Keratinocyte (primary cell): ENCODE data around the gene PAQR5. TPM values are rescaled to one million over a fixed set of nuclear protein-coding genes. Genes with fewer than 3 reads are reported as not detected.

Source experiments
- DNase-seq: peaks from one replicate; pipeline ENCODE4 v3.0.0-alpha.2; 2011; ENCODE audit warnings: low read depth, missing footprints, low spot score
- FAIRE-seq: peaks from 2 replicates; lab custom pipeline; 2011; peaks lifted over from hg19 to GRCh38; lab: Jason Lieb, UNC
- H2AFZ ChIP-seq: 2 replicates; pipeline ENCODE4 v1.6.0; 2012; ENCODE audit warnings: low read length, control low read depth, inconsistent platforms; ENCODE audit not compliant: control insufficient read depth
- H3K27ac ChIP-seq: 2 replicates; pipeline ENCODE4 v1.5.1; 2011; ENCODE audit warnings: low read length; ENCODE audit not compliant: control insufficient read depth, insufficient read depth
- H3K27me3 ChIP-seq: 3 replicates; pipeline ENCODE4 v1.6.0; 2011; ENCODE audit warnings: low read length; ENCODE audit not compliant: control insufficient read depth, insufficient read depth; ENCODE audit errors: extremely low read depth
- H3K36me3 ChIP-seq, 2 experiments: 2 replicates in 1 of 2; 3 replicates in 1 of 2; pipeline ENCODE4 v1.5.1; 2011; ENCODE audit warnings: low read length in 2 of 2, mild to moderate bottlenecking in 1 of 2; ENCODE audit not compliant: control insufficient read depth in 2 of 2, insufficient read depth in 2 of 2; ENCODE audit errors: extremely low read depth in 1 of 2
- H3K4me1 ChIP-seq: 3 replicates; pipeline ENCODE4 v1.5.1; 2011; ENCODE audit warnings: low read length; ENCODE audit not compliant: control insufficient read depth, insufficient read depth; ENCODE audit errors: extremely low read depth
- H3K4me2 ChIP-seq: 3 replicates; pipeline ENCODE4 v1.6.0; 2011; ENCODE audit warnings: low read depth, low read length; ENCODE audit not compliant: control insufficient read depth, insufficient read depth; ENCODE audit errors: extremely low read depth
- H3K4me3 ChIP-seq, 3 experiments: fragments of 200-600 bp in 1 of 3; sonication (generic) in 1 of 3; 2 replicates in 2 of 3; 3 replicates in 1 of 3; pipeline ENCODE4 v1.5.1; 2011 to 2016; ENCODE audit warnings: low read length in 3 of 3, mild to moderate bottlenecking in 3 of 3, control low read depth in 2 of 3, inconsistent platforms in 1 of 3, low read depth in 1 of 3, mixed read lengths in 1 of 3, mixed run types in 1 of 3, moderate library complexity in 1 of 3; ENCODE audit not compliant: control insufficient read depth in 2 of 3, insufficient read depth in 2 of 3; ENCODE audit errors: extremely low read depth in 1 of 3
- H3K79me2 ChIP-seq: 2 replicates; pipeline ENCODE4 v1.6.0; 2012; ENCODE audit warnings: low read length; ENCODE audit not compliant: control insufficient read depth, insufficient read depth
- H3K9ac ChIP-seq: 3 replicates; pipeline ENCODE4 v1.6.0; 2011; ENCODE audit warnings: low read length; ENCODE audit not compliant: control insufficient read depth, insufficient read depth; ENCODE audit errors: extremely low read depth
- H3K9me1 ChIP-seq: 3 replicates; pipeline ENCODE4 v1.6.0; 2011; ENCODE audit warnings: low read length; ENCODE audit not compliant: control insufficient read depth, insufficient read depth; ENCODE audit errors: extremely low read depth
- H3K9me3 ChIP-seq: 2 replicates; pipeline ENCODE4 v1.5.1; 2012; ENCODE audit warnings: low read depth, low read length; ENCODE audit not compliant: control insufficient read depth
- H4K20me1 ChIP-seq: 3 replicates; pipeline ENCODE4 v1.6.0; 2011; ENCODE audit warnings: low read length; ENCODE audit not compliant: control insufficient read depth, insufficient read depth; ENCODE audit errors: extremely low read depth
- EZH2 ChIP-seq: IDR thresholded peaks from one replicate; pipeline ENCODE4 v1.6.1; 2012; ENCODE audit warnings: inconsistent platforms, mild to moderate bottlenecking, low read length, moderate library complexity
- dilution Hi-C: fragments of 300-500 bp; cut with MboI; formaldehyde crosslinking; loops from one replicate; pipeline ENCODE4 v1.7.0; 2020; ENCODE audit warnings: low sequenced_read_pairs; ENCODE audit not compliant: extremely low pct_ligation_motif_present
- polyA plus RNA-seq, 5 experiments: library from polyadenylated mRNA; depleted of rRNA in 3 of 5; stranded (reverse) in 3 of 5; stranded (forward) in 1 of 5; unstranded in 1 of 5; fragments of >200 nt; gene quantifications; 1 replicate in 1 of 5; 2 replicates in 3 of 5; 3 replicates in 1 of 5; pipeline versions ENCODE4 v1.2.1 to v1.2.3, GENCODE V29; 2011 to 2012; ENCODE audit warnings: missing spikeins in 2 of 5, low read depth in 1 of 5, low replicate concordance in 1 of 5
- TF ChIP-seq, protein P1 (sequence below), 3 experiments: IDR thresholded peaks in 1 of 3; conservative IDR thresholded peaks in 1 of 3; optimal IDR thresholded peaks in 1 of 3; 2 replicates in 2 of 3; 3 replicates in 1 of 3; pipeline versions ENCODE3 to v1.5.1; 2011; ENCODE audit warnings: low read length in 3 of 3, mild to moderate bottlenecking in 3 of 3, moderate library complexity in 2 of 3, control low read depth in 1 of 3, inconsistent platforms in 1 of 3; ENCODE audit not compliant: insufficient read depth in 2 of 3; ENCODE audit errors: extremely low read depth in 1 of 3

Gene PAQR5
- polyA plus RNA-seq, 1 donor (not counting 4 experiments of a cell fraction or from before 2014, with no cell fraction given) = 0.30 TPM

DNA sequence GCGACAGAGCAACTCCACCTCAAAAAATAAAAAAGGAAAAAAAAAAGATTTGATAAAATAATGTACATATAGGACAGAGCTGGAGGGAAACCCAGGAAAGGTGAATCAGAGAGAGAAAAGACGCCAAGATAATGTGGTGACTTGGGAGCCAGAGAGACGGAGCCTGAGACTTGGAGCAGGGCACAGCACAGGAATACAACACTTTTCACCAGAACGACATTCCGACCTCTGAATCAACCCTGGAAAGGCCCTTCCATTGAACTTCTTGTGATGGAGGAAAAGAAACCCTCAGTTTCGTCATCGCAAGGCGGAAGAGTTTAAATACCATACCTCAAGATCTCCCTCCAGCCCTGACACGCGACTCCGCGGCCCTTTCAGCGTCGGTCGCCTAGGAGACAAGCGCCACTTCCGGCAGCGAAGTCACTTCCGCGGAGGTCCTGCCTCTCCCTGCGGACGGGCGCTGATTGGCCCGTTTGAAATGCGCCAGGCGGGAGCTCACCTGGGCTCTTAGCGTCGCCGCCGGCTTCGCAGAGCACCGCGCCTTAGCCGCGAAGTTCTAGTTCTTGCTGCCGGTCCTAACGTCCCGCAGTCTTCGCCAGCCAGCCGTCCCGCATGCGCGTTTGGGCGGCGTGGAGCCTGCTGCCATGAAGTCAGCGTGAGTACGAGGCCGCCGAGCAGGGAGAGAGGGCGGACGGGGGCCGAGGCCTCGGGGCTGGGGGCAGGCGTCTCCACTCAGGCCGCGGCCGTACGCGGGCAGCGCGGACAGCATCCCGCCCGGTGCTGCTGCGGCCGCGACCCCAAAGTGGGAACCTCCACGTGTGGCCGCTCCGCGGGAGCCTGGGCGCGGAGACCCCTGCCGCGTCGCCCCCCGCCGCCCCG, 115.3 kb downstream of the PAQR5 start, which contains the start of gene KIF23:
Gene KIF23, plus strand, starts transcription at position 528 of the 879 bp plus-strand sequence. Its CDS starts 117 bp downstream, at position 645.
- no peaks in the 10 kb centered on the region for H4K20me1 ChIP-seq
- H3K27me3 ChIP-seq = no peaks in the 10 kb centered on the region
- peaks cover 0 to 13% of the 10 kb centered on the region in 2 experiments for H3K36me3 ChIP-seq
- peaks cover 39% of the 10 kb centered on the region for H3K79me2 ChIP-seq
- H3K9me3 ChIP-seq = no peaks in the 10 kb centered on the region
- H3K9me1 ChIP-seq = peaks cover 2% of the 10 kb centered on the region
- peak within 1 kb of the TSS; percentile 65 for H3K27ac ChIP-seq
- peak; percentile 55 for DNase-seq
- dilution Hi-C loops = no loop called here
- H3K4me1 ChIP-seq = peaks cover 23% of the 10 kb centered on the region
- FAIRE-seq = peak; percentile 41
- peak within 1 kb of the TSS; percentile 75 for H3K4me2 ChIP-seq
- peak within 1 kb of the TSS; percentile 88 for H3K9ac ChIP-seq
- H2AFZ ChIP-seq = peak within 1 kb of the TSS; percentile 96
- peak within 1 kb of the TSS; percentile 84 to 90 (median 86) for H3K4me3 ChIP-seq
- TF ChIP-seq, protein P1, sequence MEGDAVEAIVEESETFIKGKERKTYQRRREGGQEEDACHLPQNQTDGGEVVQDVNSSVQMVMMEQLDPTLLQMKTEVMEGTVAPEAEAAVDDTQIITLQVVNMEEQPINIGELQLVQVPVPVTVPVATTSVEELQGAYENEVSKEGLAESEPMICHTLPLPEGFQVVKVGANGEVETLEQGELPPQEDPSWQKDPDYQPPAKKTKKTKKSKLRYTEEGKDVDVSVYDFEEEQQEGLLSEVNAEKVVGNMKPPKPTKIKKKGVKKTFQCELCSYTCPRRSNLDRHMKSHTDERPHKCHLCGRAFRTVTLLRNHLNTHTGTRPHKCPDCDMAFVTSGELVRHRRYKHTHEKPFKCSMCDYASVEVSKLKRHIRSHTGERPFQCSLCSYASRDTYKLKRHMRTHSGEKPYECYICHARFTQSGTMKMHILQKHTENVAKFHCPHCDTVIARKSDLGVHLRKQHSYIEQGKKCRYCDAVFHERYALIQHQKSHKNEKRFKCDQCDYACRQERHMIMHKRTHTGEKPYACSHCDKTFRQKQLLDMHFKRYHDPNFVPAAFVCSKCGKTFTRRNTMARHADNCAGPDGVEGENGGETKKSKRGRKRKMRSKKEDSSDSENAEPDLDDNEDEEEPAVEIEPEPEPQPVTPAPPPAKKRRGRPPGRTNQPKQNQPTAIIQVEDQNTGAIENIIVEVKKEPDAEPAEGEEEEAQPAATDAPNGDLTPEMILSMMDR (optimal IDR thresholded peaks at IDR 0.05 in 1 of 3, IDR thresholded peaks at IDR 0.05 in 1 of 3, conservative IDR thresholded peaks at IDR 0.05 in 1 of 3; ENCODE audit: extremely low read depth in 1 of 3, insufficient read depth in 2 of 3, low read length in 3 of 3) = no peak
- no peak for TF ChIP-seq EZH2

DNA sequence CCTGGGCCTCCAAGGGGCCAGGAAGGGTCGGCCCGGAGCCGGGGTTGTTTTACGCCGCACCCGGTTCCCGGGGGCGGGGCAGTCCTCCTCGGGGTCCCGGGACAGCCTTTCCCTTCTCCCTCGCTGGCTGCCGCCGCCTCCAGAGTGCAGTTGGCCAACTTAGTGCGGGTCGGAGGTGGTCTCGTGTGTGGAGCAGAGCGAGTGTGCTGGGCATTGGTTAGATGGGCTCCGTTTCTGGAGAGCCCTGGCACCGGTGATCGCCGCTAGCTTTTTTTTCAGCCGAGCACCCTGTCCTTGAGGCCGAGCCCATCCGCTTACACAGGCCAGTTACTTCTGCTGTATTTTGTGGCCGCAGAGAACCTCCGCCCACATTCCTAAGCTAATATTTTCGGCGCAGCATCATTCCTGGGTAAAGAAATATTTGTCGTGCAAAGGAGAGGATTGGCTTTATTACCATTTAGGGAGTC, 116.0 kb downstream of the PAQR5 start:
- Histone ChIP-seq H3K27me3 (no peaks in the 10 kb centered on the region), H3K27ac (peak overlapping the region; percentile 65), H3K4me2 (peak overlapping the region; percentile 75), H3K36me3 (peaks cover 0 to 16% of the 10 kb centered on the region in 2 experiments), H4K20me1 (no peaks in the 10 kb centered on the region), H3K4me1 (peaks cover 23% of the 10 kb centered on the region), H3K9ac (peak overlapping the region; percentile 88), H3K79me2 (peaks cover 45% of the 10 kb centered on the region), H3K4me3 (peak overlapping the region; percentile 84 to 90 (median 86)), H3K9me1 (peaks cover 2% of the 10 kb centered on the region), H2AFZ (peak overlapping the region; percentile 96), H3K9me3 (no peaks in the 10 kb centered on the region)
- dilution Hi-C loops = no loop called here
- no peak for DNase-seq
- TF ChIP-seq, protein P1 (optimal IDR thresholded peaks at IDR 0.05 in 1 of 3, IDR thresholded peaks at IDR 0.05 in 1 of 3, conservative IDR thresholded peaks at IDR 0.05 in 1 of 3; ENCODE audit: extremely low read depth in 1 of 3, insufficient read depth in 2 of 3, low read length in 3 of 3) = no peak
- TF ChIP-seq EZH2 = no peak
- peak; percentile 79 for FAIRE-seq
